Pericardium fibroblast (primary cell): ENCODE data around the gene GPAT3. TPM values are rescaled to one million over a fixed set of nuclear protein-coding genes. Genes with fewer than 3 reads are reported as not detected.

Experiments used
- total RNA-seq: library from RNA; depleted of rRNA; stranded (reverse); fragments of >200 nt; gene quantifications from 2 replicates; pipeline ENCODE4 v1.2.3, GENCODE V29; 2015

Gene GPAT3
- 4.3 and 4.4 TPM in 2 replicates for total RNA-seq

GRCh38 chr4:83535520-83536361 lies at the start of gene GPAT3:
Gene GPAT3, plus strand, starts transcription at chr4:83536108. Its CDS starts 515 bp downstream, at chr4:83536623.

Other genes starting within 250 kb of the GPAT3 start
- gene HPSE, start 201.3 kb upstream of the GPAT3 start, total RNA-seq = 3.7 and 13.0 TPM in 2 replicates
- 7.6 and 8.9 TPM in 2 replicates for gene HELQ, start 80.3 kb upstream of the GPAT3 start, total RNA-seq
- gene MRPS18C, start 80.0 kb upstream of the GPAT3 start, total RNA-seq = 14.1 and 14.5 TPM in 2 replicates
- gene ABRAXAS1, start 51.0 kb upstream of the GPAT3 start, total RNA-seq = 16.9 and 19.5 TPM in 2 replicates